ENCODE data around the gene ZKSCAN7. TPM values are rescaled to one million over a fixed set of nuclear protein-coding genes. Genes with fewer than 3 reads are reported as not detected.
"Not testable (repeated sequence)": the region's sequence is repeated elsewhere in the genome, so short reads cannot be mapped to it uniquely, and the experiment has no call there.

Gene ZKSCAN7
- total RNA-seq, 2 experiments from 2014 or later: 0.20 to 0.49 TPM

- no peak for TF ChIP-seq CTCF (IDR thresholded peaks at IDR 0.05)
- H3K27me3 ChIP-seq (ENCODE audit: control insufficient read depth in 1 of 2, insufficient read depth in 2 of 2, low read length in 2 of 2): peaks cover 0 to 3% of the 10 kb centered on the region in 2 experiments
- H3K4me3 ChIP-seq (ENCODE audit: low read length): no peak overlapping the region
- Mint-ChIP-seq H3K36me3 (ENCODE audit: low read depth) (peaks cover 37% of the 10 kb centered on the region), H3K27me3 (peaks cover 2% of the 10 kb centered on the region), H3K27ac (no peak overlapping the region), H3K4me3 (no peak overlapping the region), H3K4me1 (ENCODE audit: low read depth) (no peaks in the 10 kb centered on the region), H3K9me3 (peaks cover 12% of the 10 kb centered on the region)
- intact Hi-C loops (cut with DNase I, micrococcal nuclease): no loop called here
- H3K36me3 ChIP-seq (ENCODE audit: insufficient read depth, low read length): no peaks in the 10 kb centered on the region
- CTCF ChIA-PET: no interaction called here
- no peak for DNase-seq
- no peak overlapping the region for H3K27ac ChIP-seq (ENCODE audit: low read depth in 1 of 2, low read length in 2 of 2)
- no peak for ATAC-seq (ENCODE audit: poor library complexity)
- H3K4me1 ChIP-seq (ENCODE audit: insufficient read depth, low read length): no peaks in the 10 kb centered on the region
- POLR2A ChIA-PET: no interaction called here
- peaks cover 43 to 66% of the 10 kb centered on the region in 2 experiments for H3K9me3 ChIP-seq (ENCODE audit: control insufficient read depth in 1 of 2, insufficient read depth in 1 of 2, low read length in 2 of 2)
Measured at GRCh38 chr3:44576613-44577012, 21.6 kb downstream of the ZKSCAN7 start.

GRCh38 chr3:44577354-44577952 lies 22.5 kb downstream of the ZKSCAN7 start:
- H3K4me3 Mint-ChIP-seq; H3K36me3 ChIP-seq (ENCODE audit: insufficient read depth, low read length); H3K27me3 ChIP-seq (ENCODE audit: control insufficient read depth in 1 of 2, insufficient read depth in 2 of 2, low read length in 2 of 2); H3K27ac Mint-ChIP-seq; H3K4me1 Mint-ChIP-seq (ENCODE audit: low read depth); DNase-seq; POLR2A ChIA-PET; H3K9me3 Mint-ChIP-seq; H3K4me3 ChIP-seq (ENCODE audit: low read length); H3K4me1 ChIP-seq (ENCODE audit: insufficient read depth, low read length); CTCF ChIA-PET; ATAC-seq (ENCODE audit: poor library complexity); H3K27ac ChIP-seq (ENCODE audit: low read depth in 1 of 2, low read length in 2 of 2); intact Hi-C loops (cut with DNase I, micrococcal nuclease): not testable (repeated sequence)
- H3K9me3 ChIP-seq (ENCODE audit: control insufficient read depth in 1 of 2, insufficient read depth in 1 of 2, low read length in 2 of 2): peaks cover 34 to 62% of the 10 kb centered on the region in 2 experiments
- Mint-ChIP-seq H3K27me3 (peaks cover 11% of the 10 kb centered on the region), H3K36me3 (ENCODE audit: low read depth) (peaks cover 28% of the 10 kb centered on the region)

DNA sequence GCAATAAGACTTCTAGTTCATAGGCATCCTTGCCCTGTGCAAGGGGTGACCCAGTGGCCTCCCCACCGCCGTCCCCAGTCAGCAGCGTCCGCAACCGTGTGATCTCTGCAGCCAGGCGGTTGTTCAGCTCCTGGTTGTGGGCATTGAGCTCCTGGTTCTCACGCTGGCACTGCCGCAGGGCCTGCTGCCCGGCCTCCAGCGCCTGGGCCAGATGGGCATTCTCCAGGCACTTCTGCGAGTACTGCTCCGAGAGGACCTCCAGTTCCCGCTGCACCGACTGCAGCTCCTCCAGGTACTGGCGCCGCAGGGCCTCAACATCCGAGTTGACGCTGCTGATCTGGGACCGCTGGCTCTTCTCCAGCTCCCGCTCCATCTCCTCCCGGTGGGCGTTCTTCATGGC lies 23.3 kb downstream of the ZKSCAN7 start:
- ATAC-seq (ENCODE audit: poor library complexity); POLR2A ChIA-PET; intact Hi-C loops (cut with DNase I, micrococcal nuclease); H3K4me3 ChIP-seq (ENCODE audit: low read length); H3K27me3 ChIP-seq (ENCODE audit: control insufficient read depth in 1 of 2, insufficient read depth in 2 of 2, low read length in 2 of 2); H3K4me3 Mint-ChIP-seq; H3K36me3 ChIP-seq (ENCODE audit: insufficient read depth, low read length); H3K9me3 Mint-ChIP-seq; DNase-seq; H3K27ac ChIP-seq (ENCODE audit: low read depth in 1 of 2, low read length in 2 of 2); CTCF ChIA-PET; H3K4me1 Mint-ChIP-seq (ENCODE audit: low read depth); H3K4me1 ChIP-seq (ENCODE audit: insufficient read depth, low read length); H3K27ac Mint-ChIP-seq: not testable (repeated sequence)
- H3K9me3 ChIP-seq (ENCODE audit: control insufficient read depth in 1 of 2, insufficient read depth in 1 of 2, low read length in 2 of 2): peaks cover 26 to 62% of the 10 kb centered on the region in 2 experiments
- Mint-ChIP-seq H3K36me3 (ENCODE audit: low read depth) (peaks cover 22% of the 10 kb centered on the region), H3K27me3 (peaks cover 16% of the 10 kb centered on the region)

GRCh38 chr3:44578924-44579515 lies 24.0 kb downstream of the ZKSCAN7 start:
- intact Hi-C loops (cut with DNase I, micrococcal nuclease); ATAC-seq (ENCODE audit: poor library complexity); H3K27me3 ChIP-seq (ENCODE audit: control insufficient read depth in 1 of 2, insufficient read depth in 2 of 2, low read length in 2 of 2); H3K4me1 ChIP-seq (ENCODE audit: insufficient read depth, low read length); H3K36me3 ChIP-seq (ENCODE audit: insufficient read depth, low read length); DNase-seq; H3K4me1 Mint-ChIP-seq (ENCODE audit: low read depth); CTCF ChIA-PET; H3K4me3 ChIP-seq (ENCODE audit: low read length); H3K27ac ChIP-seq (ENCODE audit: low read depth in 1 of 2, low read length in 2 of 2); H3K4me3 Mint-ChIP-seq; H3K27ac Mint-ChIP-seq: not testable (repeated sequence)
- H3K27me3 Mint-ChIP-seq: peaks cover 23% of the 10 kb centered on the region
- H3K36me3 Mint-ChIP-seq (ENCODE audit: low read depth): peaks cover 25% of the 10 kb centered on the region
- peaks cover 19 to 61% of the 10 kb centered on the region in 2 experiments for H3K9me3 ChIP-seq (ENCODE audit: control insufficient read depth in 1 of 2, insufficient read depth in 1 of 2, low read length in 2 of 2)
- POLR2A ChIA-PET: interaction anchor here (0.6 kb wide), 1 partner anchor 75 kb away, joined by 4 read pairs; no protein-coding TSS in a partner anchor
- H3K9me3 Mint-ChIP-seq: peaks cover 11% of the 10 kb centered on the region

GRCh38 chr3:44579749-44580148 lies 24.8 kb downstream of the ZKSCAN7 start:
- H3K4me3 Mint-ChIP-seq; ATAC-seq (ENCODE audit: poor library complexity); H3K9me3 Mint-ChIP-seq; H3K27ac ChIP-seq (ENCODE audit: low read depth in 1 of 2, low read length in 2 of 2); H3K4me1 ChIP-seq (ENCODE audit: insufficient read depth, low read length); H3K4me3 ChIP-seq (ENCODE audit: low read length); H3K27ac Mint-ChIP-seq; H3K4me1 Mint-ChIP-seq (ENCODE audit: low read depth); intact Hi-C loops (cut with DNase I, micrococcal nuclease); DNase-seq; H3K36me3 ChIP-seq (ENCODE audit: insufficient read depth, low read length); CTCF ChIA-PET: not testable (repeated sequence)
- peaks cover 20% of the 10 kb centered on the region for H3K36me3 Mint-ChIP-seq (ENCODE audit: low read depth)
- H3K27me3 Mint-ChIP-seq: peaks cover 28% of the 10 kb centered on the region
- POLR2A ChIA-PET: interaction anchor here (0.6 kb wide), 1 partner anchor 74 kb away, joined by 4 read pairs; no protein-coding TSS in a partner anchor
- Histone ChIP-seq H3K27me3 (ENCODE audit: control insufficient read depth in 1 of 2, insufficient read depth in 2 of 2, low read length in 2 of 2) (peaks cover 12 to 13% of the 10 kb centered on the region in 2 experiments), H3K9me3 (ENCODE audit: control insufficient read depth in 1 of 2, insufficient read depth in 1 of 2, low read length in 2 of 2) (peaks cover 11 to 59% of the 10 kb centered on the region in 2 experiments)

GRCh38 chr3:44580971-44581370 lies 26.0 kb downstream of the ZKSCAN7 start:
- H3K9me3 Mint-ChIP-seq; H3K4me1 Mint-ChIP-seq (ENCODE audit: low read depth); POLR2A ChIA-PET; H3K4me1 ChIP-seq (ENCODE audit: insufficient read depth, low read length); H3K27ac Mint-ChIP-seq; intact Hi-C loops (cut with DNase I, micrococcal nuclease); ATAC-seq (ENCODE audit: poor library complexity); H3K27ac ChIP-seq (ENCODE audit: low read depth in 1 of 2, low read length in 2 of 2); H3K4me3 ChIP-seq (ENCODE audit: low read length); H3K36me3 ChIP-seq (ENCODE audit: insufficient read depth, low read length); CTCF ChIA-PET; H3K4me3 Mint-ChIP-seq; DNase-seq: not testable (repeated sequence)
- peaks cover 14% of the 10 kb centered on the region for H3K36me3 Mint-ChIP-seq (ENCODE audit: low read depth)
- Histone ChIP-seq H3K9me3 (ENCODE audit: control insufficient read depth in 1 of 2, insufficient read depth in 1 of 2, low read length in 2 of 2) (peaks cover 6 to 54% of the 10 kb centered on the region in 2 experiments), H3K27me3 (ENCODE audit: control insufficient read depth in 1 of 2, insufficient read depth in 2 of 2, low read length in 2 of 2) (peaks cover 21 to 24% of the 10 kb centered on the region in 2 experiments)
- H3K27me3 Mint-ChIP-seq: peaks cover 40% of the 10 kb centered on the region
